CD4-positive, alpha-beta T cell treated with Interleukin-10 for 1 hour (primary cell): Measurements from ENCODE around the gene AFG3L2.
"Not testable (repeated sequence)": the region's sequence is repeated elsewhere in the genome, so short reads cannot be mapped to it uniquely, and the experiment has no call there.

ENCODE experiments used
- DNase-seq: peaks from one replicate; pipeline ENCODE4 v3.0.0-alpha.2; 2020

AFG3L2 gene

DNA sequence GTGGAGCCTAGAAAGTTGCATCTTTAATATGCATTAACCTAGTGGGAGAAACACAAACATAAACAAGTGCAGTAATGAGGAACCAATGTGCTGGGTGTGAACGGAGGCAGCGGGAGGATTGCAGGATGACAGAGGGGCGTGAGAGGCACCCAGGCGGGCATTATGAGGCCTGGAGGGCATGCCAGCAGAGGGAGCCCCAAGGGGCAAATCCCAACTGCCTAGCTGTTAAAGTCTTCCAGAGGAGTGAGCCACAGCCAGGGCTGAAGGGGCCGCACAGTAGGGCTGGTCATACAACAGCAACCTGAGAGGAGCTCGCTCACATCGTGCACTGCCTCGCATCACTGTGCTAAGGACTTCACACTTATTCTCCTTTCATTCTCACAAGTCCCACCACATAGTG, 17.4 kb upstream of the AFG3L2 start:
- DNase-seq = no peak

DNA sequence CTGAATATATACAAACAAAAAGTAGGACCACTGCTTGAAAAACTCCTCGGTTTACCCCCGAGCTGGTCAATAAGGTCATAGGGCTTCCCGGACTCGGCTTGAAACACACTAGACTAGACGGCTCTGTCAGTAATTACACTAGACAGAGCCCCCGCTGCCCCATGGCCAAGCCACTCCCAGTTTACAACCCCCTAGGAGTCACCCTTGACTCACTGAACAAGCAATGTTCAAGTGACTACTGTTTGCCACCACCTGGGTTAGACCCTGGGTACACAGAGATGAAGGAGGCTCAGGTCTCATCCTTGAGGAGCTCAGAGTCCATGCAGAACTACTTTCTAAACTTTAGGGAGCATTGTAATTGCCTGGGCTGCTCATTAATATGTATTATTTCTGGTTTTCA, 17.0 kb upstream of the AFG3L2 start:
- no peak for DNase-seq

- no peak for DNase-seq
Observed at GRCh38 chr18:12393510-12393909, 16.5 kb upstream of the AFG3L2 start.

GRCh38 chr18:12391487-12392165, 14.6 kb upstream of the AFG3L2 start:
- peak; percentile 63 for DNase-seq

GRCh38 chr18:12388442-12388841, 11.4 kb upstream of the AFG3L2 start:
- DNase-seq = no peak

DNA sequence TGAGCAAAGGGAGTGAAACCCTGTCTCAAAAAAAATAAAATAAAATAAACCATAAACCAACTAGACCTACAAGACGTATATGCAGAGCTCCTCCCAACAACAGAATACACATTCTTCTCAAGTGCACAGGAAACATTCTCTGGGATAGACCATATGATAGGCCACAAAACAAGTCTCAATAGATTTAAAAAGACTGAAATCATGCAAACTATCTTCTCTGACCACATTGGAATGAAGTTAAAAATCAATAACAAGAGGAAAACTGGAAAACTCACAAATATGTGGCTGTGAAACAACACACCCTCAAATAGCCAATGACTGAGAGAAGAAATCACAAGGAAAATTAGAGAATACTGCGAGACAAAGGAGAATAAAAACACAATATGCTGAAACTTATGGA, 7.2 kb upstream of the AFG3L2 start:
- DNase-seq = no peak

DNA sequence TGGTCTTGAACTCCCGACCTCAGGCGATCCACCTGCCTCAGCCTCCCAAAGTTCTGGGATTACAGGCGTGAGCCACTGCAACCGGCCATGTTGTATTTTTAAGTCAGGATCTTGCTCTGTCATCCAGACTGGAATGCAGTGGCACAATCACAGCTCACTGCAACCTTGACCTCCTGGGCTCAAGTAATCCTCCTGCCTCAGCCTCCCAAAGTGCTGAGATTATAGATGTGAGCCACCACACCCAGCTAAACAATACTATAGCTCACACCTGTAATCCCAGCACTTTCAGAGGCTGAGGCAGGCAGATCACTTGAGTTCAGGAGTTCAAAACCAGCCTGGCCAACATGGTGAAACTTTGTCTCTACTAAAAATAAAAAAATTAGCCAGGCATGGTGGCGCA, 6.7 kb upstream of the AFG3L2 start:
- DNase-seq = not testable (repeated sequence)

GRCh38 chr18:12382221-12382814, 5.3 kb upstream of the AFG3L2 start:
- not testable (repeated sequence) for DNase-seq

DNA sequence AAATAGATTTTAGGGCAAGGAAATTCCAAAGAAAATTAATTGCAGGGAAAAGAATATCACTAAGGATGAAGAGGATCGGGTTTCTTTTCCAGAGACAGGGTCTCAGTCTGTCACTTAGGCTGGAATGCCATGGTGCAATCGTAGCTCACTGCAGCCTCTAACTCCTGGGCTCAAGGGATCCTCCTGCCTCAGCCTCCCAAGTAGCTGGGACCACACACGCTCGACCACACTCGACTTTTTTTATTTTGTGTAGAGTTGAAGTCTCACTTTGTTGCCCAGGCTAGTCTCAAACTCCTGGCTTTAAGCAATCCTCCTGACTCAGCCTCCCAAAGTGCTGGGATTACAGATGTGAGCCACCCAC, 1.2 kb upstream of the AFG3L2 start:
- DNase-seq = not testable (repeated sequence)

DNA sequence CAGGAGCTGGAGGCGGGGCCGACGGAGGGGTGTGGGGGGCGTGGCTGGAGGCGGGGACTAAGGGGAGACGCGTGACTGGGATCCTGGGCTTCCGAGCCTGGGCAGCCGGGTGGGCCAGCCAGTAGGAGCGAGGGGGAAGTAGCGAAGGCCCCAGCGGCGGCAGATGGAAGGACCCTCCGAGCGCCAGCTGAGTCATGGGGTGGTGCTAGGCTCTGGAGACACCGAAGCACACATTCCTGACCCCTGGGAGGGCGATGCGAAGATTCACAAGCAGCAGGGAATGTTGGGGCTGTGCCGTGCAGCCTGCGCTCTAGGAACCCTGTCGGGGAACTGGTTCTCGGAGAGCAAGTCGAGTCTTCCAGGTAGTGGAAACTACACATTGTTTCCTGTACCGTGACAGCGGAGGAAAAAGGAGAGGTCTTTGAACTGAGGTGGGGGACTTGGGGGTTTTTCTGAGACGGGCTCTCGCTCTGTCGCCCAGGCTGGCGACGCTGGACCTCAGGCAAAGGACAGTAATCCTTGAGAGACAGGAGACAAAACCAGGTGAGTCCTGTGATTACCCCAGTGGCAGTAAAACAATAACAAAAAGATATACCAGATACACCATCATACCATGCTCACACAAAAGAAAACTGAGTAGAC, 650 bp upstream of the AFG3L2 start:
- DNase-seq = no peak

DNA sequence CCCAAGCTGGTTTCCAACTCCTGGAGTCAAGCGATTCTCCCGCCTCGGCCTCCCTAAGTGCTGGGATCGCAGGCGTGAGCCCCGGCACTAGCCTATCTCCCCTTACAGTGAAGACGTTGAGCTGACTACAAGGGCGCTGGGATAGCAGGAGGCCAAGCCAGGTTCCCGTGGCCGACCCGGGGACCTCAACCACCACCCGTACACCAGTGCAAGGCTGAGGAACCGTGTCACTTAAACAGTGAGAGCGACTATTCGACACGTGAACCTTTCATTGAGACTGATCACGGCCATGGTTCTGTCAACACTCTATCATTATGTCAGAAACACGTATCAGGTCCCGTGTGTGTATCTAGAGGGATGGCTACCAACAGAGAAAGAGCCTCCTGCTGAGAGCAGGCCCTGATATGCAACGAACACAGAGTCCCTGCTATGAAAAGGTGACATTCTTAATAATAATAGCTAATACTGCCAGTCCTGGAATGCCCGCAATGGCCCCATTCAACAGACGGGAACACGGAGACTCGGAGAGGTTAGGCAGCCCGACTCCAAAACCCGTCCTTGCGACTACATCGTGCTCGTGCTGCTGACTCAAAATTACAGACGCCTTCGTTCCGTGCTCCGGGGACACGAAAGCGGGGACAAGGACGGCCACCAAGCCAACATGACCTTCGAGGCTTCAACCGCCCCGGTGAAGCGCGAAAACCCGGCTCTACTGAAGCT, 833 bp downstream of the AFG3L2 start:
- no peak for DNase-seq

- DNase-seq = no peak
Observed at GRCh38 chr18:12374401-12374800, 2.6 kb downstream of the AFG3L2 start.

GRCh38 chr18:12373771-12374116, 3.3 kb downstream of the AFG3L2 start:
- no peak for DNase-seq

GRCh38 chr18:12373116-12373770, 3.8 kb downstream of the AFG3L2 start:
- DNase-seq = no peak

DNA sequence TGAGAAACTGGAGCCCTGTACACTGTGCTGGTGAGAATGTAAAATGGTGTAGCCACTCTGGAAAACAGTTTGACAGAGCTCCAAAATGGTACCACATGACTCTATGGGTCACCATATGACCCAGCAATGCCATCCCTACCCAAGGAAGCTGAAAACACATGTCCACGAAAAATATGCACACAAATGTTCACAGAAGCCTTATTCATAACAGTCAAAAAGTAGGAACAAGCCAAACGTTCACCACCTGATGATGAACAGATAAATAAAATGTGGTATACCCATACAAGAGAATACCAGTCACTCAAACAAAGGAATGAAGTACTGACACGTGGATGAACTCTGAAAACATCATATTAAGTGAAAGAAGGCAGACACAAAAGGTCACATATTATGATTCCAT, 4.6 kb downstream of the AFG3L2 start:
- no peak for DNase-seq

GRCh38 chr18:12371590-12371989, 5.4 kb downstream of the AFG3L2 start:
- no peak for DNase-seq

- DNase-seq = no peak
Observed at GRCh38 chr18:12369211-12369610, 7.8 kb downstream of the AFG3L2 start.

DNA sequence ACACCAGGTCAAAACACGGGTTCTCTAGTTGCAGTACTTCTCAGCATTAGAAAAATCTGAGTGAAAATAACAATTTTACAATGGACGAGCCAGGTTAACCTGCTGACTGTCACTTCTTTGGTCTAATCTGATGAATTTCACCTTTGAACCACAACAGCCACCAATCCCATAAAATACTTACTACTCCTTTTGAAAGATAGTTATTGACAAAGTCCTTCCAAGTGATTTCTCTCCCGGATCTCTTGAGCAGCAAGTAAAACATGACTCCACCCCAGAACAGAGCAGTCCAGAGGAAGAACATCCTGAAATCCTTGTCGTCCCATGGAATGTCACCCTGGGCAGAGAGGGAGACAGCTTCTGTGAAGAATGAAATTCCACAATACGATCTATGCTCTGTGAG, 10.2 kb downstream of the AFG3L2 start:
- no peak for DNase-seq

- no peak for DNase-seq
Observed at GRCh38 chr18:12366379-12366778, 10.6 kb downstream of the AFG3L2 start.

DNA sequence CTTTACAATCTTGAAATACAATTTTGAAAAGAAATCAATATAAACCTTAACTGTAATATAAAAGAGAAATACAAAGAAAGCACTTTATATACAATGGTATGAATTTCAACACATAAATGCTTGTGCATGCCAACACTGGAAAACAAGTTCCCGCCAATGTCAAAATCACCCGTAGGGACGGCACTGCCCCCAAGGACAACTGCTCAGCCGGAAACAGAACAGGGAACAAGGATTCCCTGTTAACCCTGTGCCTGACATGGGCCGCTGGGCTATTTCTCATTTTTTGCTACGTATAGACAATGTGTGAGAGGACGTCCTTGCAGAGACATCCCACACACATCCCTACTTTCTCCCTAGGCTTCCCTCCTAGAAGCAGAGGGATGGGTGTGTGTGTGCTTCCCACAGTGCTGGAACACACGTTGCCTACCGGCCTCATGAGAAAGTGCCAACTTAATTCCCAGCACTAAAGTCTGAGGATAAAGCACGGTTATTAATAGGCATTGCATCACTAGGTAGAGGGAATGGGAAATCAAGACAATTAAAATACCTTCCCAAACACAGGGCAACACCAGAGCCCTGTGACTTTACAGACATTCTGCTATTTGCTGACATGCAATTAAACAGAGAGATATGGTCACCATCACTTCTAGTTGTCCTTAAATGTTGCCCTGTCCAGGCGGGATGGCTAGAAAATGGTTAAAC, 14.4 kb downstream of the AFG3L2 start:
- no peak for DNase-seq

DNA sequence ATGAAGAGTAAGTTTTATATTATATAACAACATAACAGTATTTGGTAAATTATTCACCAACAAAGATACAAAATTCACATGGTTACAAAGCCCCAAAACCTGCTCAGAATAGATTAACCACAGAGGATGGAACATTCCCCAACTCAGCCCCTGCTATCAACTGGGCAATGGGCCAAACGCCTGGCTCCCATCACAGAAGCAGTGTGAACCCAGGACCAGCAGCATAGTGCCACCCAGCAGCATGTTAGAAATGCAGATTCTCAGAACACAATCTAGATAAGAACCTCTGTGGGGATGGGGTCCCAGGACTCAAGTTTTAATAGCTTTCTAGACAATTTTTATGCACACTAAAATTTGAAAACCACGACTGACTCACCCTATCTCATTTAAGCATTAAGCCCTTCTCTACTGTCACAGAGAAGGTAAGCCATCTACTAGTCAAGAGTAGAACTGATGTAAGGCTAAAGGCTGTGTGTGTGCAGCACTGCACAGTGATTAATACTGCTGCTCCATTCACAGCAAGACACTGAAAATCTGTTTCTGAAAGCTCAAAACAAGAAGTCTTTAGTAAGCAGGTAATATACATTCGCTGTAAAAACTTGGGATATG, 15.2 kb downstream of the AFG3L2 start:
- no peak for DNase-seq

DNA sequence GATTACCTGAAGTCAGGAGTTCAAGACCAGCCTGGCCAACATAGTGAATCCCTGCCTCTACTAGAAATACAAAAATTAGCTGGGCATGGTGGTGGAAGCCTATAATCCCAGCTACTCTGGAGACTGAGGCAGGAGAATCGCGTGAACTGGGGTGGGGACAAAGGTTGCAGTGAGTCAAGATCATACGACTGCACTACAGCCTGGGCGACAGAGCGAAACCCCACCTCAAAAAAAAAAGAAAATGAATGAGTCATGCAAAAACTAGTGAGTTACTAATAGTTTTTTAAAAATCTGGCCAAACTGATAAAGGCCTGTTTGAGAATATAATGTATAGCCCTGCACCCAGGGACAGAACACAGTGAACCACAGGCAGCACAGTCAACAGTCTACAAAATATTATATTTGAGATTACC, 17.5 kb downstream of the AFG3L2 start:
- no peak for DNase-seq
